Activated gamma-delta T cell treated with anti-CD3 and anti-CD28 coated beads, Interleukin-2, amount 50 U/mL, for 16 hours (primary cell): Measurements from ENCODE around the gene MRNIP.
A peak's percentile ranks its signal among the peaks of the same experiment; 100 is the strongest.
"Not testable (repeated sequence)": the region's sequence is repeated elsewhere in the genome, so short reads cannot be mapped to it uniquely, and the experiment has no call there.

ENCODE experiments used
- DNase-seq: peaks from one replicate; pipeline ENCODE4 v3.0.0-alpha.2; 2020; ENCODE audit warnings: low read depth

Gene MRNIP

DNA sequence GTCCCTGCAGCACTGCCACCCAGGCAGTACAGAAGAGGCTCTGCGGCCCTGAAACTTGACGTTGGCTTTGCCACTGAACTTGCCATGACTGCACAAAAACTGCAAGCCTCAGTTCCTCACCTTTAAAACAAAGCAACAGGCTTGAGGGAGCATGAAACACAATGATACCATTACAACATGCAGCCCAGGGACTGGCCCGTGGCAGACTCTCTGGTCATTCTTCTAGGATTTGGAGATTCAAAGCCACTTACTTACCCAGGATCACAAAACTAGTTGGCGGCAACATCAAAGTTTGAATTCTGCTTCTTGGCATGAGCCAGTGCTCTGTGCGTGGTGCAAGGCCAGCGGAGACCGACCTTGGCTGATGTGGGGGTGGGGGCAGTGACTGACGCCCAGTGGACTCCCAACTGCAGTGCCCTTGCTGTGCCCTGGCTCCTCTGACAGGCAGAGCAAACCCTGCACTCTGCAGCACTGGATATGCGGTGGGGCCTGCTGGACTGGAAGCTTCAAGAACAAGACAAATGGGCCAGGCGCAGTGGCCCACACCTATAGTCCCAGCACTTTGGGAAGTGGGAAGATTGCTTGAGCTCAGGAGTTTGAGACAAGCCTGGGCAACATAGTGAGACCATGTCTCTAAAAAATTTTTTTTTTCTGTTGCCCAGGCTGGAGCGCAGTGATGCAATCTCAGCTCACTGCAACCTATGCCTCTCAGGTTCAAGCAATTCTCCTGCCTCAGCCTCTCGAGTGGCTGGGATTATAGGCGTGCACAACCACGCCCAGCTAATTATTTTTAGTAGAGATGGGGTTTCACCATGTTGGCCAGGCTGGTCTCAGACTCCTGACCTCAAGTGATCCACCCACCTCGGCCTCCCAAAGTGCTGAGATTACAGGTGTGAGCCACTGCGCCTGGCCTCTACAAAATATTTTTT is 19.0 kb downstream of the MRNIP start:
- no peak for DNase-seq

DNA sequence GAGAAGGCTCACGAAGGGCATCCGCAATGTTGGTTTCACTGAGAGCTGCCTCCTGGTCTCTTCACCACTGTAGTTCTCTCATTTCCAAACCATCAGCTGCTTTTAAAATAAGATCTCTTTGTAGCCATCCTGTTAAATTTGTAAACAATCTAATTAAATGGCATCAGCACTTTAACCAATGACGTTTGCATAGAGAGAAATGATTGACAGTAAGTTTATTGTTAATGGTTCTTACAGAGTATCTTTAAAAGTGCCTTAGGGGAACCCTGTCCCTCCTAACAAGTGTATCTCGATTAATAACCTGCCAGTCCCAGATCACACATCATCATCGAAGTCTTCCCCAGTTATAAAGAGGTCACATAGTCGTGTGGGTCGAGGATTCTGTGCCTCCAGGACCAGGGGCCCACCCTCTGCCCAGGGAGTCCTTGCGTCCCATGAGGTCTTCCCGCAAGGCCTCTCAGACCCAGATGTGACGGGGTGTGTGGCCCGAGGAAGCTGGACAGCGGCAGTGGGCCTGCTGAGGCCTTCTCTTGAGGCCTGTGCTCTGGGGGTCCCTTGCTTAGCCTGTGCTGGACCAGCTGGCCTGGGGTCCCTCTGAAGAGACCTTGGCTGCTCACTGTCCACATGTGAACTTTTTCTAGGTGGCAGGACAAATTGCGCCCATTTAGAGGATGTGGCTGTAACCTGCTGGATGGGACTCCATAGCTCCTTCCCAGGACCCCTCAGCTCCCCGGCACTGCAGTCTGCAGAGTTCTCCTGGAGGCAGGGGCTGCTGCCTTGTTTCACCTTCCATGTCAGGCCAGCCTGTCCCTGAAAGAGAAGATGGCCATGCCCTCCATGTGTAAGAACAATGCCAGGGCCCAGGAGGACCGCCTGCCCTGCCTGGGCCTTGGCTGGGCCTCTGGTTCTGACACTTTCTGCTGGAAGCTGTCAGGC is 21.3 kb downstream of the MRNIP start:
- DNase-seq: no peak

DNA sequence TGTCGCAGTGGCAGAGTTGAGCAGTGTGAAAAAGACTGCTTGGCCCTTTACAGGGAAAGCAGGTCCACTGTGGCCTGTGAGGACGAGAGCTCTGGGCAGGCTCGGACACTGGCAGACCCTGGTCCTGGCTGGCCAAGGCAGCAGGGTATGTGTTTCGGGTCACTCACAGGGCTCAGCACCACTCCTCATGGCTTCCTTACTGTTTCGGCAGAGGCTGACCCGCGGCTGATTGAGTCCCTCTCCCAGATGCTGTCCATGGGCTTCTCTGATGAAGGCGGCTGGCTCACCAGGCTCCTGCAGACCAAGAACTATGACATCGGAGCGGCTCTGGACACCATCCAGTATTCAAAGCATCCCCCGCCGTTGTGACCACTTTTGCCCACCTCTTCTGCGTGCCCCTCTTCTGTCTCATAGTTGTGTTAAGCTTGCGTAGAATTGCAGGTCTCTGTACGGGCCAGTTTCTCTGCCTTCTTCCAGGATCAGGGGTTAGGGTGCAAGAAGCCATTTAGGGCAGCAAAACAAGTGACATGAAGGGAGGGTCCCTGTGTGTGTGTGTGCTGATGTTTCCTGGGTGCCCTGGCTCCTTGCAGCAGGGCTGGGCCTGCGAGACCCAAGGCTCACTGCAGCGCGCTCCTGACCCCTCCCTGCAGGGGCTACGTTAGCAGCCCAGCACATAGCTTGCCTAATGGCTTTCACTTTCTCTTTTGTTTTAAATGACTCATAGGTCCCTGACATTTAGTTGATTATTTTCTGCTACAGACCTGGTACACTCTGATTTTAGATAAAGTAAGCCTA is 22.2 kb downstream of the MRNIP start:
- DNase-seq: peak; percentile 41

DNA sequence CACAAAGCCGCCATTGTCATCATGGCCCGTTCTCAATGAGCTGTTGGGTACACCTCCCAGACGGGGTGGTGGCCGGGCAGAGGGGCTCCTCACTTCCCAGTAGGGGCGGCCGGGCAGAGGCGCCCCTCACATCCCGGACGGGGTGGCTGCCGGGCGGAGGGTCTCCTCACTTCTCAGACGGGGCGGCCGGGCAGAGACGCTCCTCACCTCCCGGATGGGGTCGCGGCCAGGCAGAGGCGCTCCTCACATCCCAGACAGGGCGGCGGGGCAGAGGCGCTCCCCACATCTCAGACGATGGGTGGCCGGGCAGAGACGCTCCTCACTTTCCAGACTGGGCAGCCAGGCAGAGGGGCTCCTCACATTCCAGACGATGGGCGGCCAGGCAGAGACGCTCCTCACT is 23.7 kb downstream of the MRNIP start:
- not testable (repeated sequence) for DNase-seq

DNA sequence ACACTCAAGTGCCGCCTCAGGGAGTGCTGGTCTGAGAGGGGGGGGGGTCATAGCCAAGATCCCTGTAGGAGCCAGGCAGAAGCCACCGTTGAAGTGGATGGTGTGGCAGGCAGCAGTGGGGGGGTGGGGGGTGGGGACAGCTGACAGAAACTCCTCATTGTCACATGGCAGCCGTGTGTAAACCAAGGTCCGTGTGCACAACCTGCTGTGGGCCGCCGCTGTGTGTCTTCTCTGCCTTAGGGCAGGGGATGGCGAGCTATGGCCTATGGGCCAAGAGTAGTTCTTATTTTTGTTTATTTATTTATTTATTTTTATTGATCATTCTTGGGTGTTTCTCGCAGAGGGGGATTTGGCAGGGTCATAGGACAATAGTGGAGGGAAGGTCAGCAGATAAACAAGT is 24.5 kb downstream of the MRNIP start:
- DNase-seq: no peak

DNA sequence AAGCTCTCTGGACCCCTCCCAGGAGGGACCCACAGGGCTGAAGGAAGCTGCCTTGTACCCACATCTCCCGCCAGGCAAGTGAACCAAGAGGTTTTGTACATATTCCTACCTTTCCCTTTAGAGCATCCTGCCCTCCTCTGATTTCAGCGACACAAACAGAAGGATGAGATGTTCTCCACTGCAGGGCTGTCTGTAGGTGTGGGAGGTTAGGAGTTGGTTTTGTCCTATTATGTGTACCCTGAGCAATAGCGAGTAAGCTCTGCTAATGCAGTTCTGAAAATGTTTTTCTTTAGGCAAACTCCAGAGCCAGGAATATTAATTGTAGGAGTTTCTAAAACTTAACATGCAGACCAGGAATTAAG is 24.9 kb downstream of the MRNIP start:
- DNase-seq: no peak

DNA sequence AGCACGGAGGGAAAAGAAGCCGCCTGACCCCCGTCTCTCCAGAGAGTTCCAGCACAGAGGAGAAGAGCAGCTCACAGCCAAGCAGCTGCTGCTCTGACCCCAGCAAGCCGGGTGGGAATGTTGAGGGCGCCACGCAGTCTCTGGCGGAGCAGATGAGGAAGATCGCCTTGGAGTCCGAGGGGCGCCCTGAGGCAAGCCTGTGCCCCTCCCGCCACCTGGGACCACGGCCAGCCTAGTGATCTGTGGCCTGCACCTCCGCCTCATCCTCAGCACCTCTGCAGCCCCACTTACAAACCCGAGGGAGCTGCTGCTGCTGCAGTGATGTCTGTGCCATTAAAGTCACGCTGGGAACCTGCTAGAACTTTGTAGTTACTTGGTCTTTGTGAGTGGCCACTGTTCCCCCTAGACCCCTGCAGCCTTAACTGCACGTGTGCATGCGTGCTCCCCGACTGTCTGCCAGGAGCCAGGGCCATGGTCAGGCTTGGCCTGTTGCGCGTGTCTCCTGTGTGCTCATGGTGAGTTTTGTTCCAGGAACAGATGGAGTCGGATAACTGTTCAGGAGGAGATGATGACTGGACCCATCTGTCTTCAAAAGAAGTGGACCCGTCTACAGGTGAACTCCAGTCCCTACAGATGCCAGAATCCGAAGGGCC is 25.4 kb downstream of the MRNIP start:
- no peak for DNase-seq

DNA sequence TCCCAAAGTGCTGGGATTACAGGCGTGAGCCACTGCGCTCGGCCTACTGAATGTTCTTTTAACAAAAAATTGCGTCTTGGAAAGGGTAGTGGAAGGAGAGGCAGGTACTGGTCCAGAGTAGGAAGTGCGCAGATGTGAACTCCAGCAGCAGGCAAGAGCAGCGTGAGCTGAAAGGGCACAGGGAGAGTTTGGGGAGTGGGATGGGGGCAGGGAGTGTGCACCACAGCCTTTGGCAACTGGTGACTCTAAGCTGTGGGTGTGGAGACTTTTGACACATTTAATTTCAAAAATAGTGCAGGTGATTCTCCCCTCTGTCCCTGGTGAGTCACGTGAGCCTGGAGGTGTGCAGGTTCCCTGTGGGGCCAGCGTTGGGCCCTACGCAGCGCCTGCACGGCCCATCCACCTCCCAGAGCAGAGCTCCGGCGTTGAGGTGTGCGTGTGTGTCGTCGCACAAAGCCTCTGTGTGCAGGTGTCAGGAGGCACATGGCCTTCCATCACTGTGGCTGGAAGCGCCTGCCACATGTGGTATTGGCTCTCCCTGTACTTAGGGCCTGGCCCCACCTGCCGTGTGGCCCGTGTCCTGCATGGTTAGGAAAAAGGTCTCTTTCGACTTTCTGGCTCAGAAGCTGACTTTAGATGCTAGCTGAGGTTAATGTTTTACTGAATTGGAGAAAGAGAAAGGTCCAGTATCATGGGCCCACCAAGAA is 26.4 kb downstream of the MRNIP start:
- no peak for DNase-seq

DNA sequence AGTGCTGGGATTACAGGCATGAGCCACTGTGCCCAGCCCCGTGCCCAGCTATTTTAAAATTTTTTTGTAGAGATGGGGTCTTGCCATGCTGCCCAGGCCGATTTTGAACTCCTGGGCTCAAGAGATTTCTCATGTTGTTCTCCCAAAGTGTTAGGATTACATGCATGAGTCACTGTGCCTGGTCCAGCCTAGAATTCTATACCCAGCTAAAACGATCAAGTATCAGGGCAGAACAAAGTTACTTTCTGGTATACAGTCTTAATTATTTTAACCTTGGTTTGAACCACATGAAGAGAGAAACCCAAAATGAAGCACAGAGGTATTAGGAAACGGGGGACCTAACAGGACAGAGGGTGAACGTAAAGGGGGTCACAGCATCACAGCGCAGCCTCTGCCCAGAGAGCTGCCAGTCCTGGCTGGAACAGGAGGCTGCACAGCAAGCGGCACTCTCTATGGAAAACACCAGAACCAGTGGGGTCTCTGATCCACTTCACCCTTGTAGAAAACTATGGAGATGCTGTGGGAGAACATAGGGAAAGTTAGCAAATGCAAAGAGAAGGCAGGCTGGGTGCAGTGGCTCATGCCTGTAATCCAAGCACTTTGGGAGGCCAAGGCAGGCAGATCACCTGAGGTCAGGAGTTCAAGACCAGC is 27.7 kb downstream of the MRNIP start:
- DNase-seq: no peak

DNA sequence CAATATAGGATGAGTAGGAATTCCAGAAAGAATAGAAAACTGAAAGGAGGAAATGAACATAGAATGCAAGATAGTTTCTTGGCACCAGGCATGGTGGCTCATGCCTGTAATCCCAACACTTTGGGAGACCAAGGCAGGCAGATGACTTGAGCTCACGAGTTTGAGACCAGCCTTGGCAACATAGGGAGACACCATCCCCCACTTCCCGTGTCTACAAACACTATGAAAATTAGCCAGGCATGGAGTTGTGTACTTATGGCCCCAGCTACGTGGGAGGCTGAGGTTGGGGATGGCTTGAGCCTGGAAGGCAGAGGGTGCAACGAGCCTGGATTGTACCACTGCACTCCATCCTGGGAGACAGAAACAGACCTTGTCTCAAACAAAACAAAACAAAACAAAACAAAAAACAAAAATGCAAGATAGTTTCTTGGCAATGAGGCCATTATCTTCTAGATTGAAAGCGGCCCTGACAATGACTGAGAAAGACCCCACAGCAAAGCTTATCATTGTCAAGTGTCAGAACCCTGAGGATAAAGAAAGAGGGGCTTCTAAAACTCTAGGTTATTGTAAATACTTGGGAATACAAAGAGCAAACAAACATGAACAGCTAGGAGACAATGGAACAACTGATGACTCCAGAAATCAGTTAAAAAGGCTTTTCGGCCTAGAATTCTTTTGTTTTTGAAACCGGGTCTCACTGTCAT is 28.7 kb downstream of the MRNIP start:
- no peak for DNase-seq

DNA sequence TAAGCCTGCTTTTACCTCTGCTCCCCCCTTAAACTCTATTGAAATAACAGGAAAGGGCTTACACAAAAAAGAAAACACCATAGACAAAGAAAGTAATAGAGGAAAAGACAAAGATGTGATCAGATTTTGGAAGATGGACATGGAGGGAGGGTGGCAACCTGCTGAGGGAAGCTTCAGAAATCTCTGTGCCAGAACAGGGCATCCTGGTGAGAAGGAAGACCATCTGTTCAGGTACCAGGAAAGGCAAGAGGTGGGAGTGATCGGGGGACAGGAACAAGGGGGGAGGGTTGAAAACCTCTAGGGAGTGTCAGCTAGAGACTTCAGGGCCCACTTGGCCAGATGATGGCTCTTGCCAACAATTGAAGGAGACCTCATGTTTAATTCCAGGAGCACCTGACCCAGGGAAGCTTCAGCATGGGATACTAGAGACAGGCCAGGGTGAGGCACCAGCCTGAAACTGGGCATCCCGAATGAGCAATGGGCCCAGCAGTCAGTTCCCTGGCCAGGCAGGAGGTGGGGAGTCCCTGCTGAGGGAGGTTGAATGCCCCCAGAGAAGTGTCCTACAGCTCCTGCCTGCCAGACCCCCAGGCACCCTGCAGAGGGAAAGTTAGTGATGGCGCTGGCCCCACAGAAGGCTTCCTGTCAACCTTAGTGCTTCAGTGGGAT is 29.7 kb downstream of the MRNIP start:
- no peak for DNase-seq

DNA sequence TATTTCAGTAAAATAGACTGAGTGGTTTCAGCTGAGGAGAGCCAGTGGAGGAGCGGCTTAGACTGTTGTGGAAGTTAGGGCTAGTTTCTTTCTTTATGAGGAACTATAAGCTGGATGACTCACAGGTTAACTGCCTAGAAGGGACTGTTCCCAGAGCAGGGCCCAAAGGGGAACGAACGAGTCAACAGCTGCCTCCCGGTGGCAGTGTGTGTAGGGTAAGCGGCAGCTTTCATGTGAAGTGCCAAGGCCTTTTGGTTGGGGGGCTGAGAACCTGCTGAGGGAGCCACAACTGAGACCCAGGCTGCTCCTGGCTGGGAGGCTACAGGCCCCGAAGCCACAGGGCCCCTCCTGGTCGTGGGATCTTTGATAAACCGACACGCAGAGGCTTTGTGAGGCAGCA is 30.9 kb downstream of the MRNIP start:
- no peak for DNase-seq

DNA sequence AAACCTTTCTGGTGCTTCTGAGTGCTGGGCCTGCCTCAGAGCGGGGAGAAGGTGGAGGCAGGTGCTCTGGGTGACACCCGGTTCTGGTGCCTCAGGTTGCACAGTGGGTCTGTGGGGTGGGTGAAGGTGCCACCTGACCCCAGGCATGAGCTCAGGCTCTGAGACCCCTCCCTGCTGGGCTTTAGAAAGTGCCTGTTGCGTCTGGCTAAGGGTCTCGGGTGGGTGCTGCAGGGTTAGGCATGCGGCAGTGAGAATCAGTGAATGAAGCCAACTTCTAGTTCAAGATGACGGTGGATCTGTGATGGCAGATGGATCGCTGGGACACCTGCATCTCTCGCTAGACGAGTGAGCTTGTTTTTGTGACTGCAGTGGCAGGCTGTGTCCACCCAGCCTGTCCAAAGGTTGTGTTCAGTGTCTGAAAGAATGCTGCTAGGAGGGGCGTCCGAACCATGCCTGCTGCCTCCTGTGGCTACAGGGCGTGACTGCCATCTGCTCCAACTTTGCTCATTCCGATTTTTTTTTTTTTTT is 32.9 kb downstream of the MRNIP start:
- no peak for DNase-seq

DNA sequence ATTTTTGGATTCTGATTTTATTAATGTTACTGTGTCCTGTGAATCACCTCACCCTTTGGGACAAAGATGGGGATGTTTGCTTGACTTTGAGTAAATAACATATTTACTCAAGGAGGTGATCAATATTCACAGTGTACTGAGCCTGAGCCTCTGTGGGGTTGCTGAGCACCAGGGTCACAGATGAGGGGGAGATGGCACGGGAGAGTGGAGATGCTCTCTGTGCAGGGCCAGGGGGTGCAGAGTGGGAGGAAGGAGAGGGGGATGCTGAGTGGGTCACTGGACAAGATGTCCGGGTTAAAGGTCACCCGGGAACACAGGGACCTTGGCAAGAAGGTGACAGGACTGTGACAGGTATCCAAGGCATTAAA is 33.9 kb downstream of the MRNIP start:
- DNase-seq: no peak

DNA sequence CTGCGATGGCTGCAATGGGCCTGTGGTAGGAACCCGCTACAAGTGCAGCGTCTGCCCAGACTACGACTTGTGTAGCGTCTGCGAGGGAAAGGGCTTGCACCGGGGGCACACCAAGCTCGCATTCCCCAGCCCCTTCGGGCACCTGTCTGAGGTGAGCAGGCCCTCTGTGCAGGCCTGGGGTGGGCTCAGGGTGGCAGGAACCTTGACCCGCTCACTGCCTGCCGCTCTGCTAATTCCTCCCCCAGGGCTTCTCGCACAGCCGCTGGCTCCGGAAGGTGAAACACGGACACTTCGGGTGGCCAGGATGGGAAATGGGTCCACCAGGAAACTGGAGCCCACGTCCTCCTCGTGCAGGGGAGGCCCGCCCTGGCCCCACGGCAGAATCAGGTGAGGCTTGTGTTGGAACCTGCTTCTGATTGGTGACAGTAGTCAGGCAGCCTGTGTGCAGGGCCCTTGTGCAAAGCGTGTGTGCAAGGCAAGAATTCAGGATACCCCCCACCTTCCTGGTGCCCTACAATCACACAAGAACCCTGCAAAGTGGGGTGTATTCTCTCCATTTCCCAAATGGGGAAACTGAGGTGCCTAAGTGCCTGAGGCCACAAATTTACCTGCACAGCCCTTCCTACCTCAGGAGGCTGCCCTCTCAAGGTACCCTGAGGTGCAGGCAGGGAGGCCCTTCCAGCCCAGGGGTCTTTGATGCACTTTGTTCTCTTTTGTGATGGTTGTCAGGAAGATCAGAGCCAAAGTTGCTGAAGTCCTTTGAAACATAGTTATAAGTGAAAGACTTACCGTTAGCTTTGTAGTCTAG is 34.5 kb downstream of the MRNIP start:
- DNase-seq: no peak

DNA sequence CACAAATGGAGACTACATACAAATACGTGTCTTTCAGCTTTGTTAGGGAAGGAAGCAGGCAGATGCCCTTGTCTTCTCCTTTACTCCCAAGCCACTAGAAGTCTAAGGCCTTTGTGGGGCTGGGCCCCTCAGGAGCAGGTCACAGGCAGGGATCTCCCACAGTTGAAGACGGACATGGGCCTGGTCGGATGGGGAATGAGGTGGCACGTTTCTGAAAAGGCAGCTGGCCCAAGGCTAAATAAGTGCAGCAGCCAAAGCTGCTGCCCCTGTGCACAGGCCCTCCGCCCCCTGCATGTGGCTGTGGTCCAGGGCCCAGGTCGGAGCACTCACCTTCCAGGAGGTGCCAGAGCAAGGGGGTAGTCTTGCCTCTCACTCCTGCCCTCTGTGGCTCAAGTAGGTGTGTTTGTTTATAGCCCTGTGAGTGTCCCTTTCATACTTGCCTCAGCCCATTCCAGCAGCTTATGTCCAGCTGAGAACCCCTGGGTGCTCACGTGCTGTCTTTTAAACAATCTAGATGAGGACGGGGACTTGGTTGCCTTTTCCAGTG is 36.1 kb downstream of the MRNIP start:
- DNase-seq: no peak

DNA sequence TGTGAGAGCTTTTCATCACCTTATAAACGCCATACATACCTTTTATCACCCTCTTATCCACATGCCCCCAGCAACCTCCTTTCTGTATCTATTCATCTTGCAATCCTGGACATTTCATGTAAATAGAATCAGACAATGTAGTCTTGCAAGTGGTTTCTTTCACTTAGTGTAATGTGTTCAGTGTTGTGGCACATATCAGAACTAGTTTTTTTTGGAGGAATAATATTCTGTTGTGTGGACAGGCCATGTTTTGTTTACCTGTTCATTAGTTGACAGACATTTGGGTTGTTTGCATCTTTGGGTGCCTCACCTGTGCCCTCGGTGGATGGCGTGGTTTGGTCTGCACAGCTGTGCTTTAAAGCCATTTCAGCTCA is 36.6 kb downstream of the MRNIP start:
- DNase-seq: no peak
